Endometrial microvascular endothelial cells (primary cell): ENCODE measurements around the gene SBDS. TPM values are rescaled to one million over a fixed set of nuclear protein-coding genes. Genes with fewer than 3 reads are reported as not detected.
"Not testable (repeated sequence)": the region's sequence is repeated elsewhere in the genome, so short reads cannot be mapped to it uniquely, and the experiment has no call there.

Experiments used
- in situ Hi-C: cut with HindIII; loops from 2 replicates; pipeline ENCODE4 v1.10.0; 2017; ENCODE audit warnings: low sequenced_read_pairs, low pct_unique_long_range_greater_than_20kb; ENCODE audit errors: inconsistent ontology term
- total RNA-seq: library from RNA; depleted of rRNA; stranded (reverse); fragments of >200 nt; gene quantifications from one replicate; pipeline ENCODE4 v1.2.3, GENCODE V29; 2015; ENCODE audit errors: inconsistent ontology term

SBDS gene
- total RNA-seq = 127 TPM

DNA sequence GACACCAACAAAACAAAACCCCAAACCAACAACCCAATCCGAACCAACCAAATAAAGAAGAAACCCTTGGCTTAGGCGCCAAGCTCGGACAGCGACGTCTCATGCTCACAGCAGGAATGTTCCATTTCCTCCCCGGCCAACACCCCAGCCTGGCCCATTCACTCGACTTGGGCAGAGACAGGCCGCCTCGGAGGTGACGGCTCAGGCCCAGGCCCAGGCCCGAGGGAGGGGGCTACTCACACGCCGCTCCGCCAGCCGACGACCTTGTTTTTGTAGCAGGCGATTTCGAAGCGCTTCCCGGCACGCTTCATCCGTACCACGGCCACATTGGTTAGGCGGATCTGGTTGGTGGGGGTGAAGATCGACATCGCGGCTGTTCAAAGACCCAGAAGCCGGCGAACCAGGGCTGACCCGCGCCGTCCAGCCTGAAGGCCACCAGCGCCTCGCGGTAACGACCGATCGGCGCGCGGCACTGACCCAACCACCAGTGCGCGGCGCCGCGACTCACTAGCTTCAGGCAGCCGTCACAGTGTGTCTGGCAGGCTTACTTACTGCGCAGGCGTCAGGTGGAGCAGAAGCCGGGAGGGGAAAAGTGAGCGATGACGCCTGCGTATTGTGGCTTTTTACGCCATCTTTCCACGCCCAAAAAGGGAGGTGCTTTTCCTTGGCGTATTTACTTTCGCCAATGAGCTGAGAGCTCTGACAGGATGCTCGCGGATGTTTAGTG lies at the start of gene SBDS:
SBDS (minus strand) TSS at position 537 of the 727 bp plus-strand sequence; CDS start at position 368, 169 bp downstream.
- in situ Hi-C loops = not testable (repeated sequence)

DNA sequence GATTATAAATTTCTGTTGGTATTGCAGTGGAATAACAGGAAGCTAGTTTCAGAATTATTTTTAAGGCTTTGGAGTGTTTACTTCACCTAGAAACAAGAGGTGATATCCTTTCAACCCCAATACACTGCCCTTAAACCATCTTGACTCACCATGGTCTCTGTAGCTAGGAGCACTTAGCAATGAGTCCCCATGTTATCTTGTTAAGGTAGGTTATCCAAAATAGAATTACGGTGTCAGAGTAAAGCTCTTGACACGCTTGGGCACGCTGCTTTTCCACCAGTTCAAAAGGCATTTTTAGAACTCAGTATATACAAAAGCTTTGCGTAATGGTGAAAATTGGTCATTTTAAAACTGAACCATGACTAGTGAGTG lies 48.2 kb upstream of the SBDS start:
- in situ Hi-C loops = not testable (repeated sequence)

DNA sequence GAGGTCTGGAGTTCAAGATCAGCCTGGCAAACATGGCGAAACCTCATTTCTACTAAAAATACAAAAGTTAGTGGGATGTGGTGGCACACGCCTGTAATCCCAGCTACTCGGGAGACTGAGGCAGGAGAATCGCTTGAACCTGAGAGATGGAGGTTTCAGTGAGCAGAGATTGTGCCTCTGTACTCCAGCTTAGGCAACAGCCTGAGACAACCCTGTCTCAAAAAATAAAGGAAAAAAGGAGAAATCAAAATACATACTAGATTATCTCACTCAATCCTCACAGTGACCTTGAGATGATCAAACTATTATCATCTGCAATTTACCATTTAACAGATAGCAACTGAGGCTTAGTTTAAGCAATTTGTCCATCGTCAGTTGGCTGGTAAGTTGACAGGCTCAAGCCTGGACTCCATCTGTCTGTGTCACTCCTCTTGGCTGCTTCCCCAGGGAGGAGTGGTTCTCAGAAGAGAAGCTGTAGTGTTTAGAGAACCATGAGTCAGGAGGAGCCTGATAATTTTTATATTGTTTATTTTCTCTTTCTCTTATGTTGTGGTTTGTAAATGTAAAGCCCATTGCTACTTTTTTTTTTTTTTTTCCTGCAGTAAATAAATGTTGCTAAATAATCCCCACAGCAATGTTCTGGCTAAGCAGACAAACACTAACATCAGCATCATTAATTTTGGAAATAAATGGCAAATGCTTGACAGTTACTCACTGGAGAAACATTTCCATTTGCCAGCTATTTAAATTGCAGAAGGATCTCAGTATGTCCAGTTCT lies 47.6 kb upstream of the SBDS start:
- in situ Hi-C loops = not testable (repeated sequence)

DNA sequence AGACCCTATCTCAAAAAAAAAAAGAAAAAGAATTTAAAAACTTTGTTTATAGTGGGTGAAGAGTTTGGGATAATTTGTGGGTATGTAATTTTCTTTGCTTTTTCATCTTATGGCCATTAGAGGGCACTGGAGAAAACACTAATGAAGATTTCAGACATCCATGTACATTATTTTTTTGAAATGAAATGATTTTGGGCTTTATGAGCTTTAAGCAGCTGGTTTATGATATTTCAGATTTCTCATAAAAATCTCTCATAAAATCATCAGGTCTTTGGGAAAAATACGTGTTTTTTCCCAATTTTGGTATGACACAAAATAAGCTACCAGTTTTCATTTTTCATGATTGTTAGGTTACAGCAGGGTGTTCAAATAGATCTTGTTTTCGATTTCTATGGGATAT lies 45.4 kb upstream of the SBDS start:
- in situ Hi-C loops = not testable (repeated sequence)

DNA sequence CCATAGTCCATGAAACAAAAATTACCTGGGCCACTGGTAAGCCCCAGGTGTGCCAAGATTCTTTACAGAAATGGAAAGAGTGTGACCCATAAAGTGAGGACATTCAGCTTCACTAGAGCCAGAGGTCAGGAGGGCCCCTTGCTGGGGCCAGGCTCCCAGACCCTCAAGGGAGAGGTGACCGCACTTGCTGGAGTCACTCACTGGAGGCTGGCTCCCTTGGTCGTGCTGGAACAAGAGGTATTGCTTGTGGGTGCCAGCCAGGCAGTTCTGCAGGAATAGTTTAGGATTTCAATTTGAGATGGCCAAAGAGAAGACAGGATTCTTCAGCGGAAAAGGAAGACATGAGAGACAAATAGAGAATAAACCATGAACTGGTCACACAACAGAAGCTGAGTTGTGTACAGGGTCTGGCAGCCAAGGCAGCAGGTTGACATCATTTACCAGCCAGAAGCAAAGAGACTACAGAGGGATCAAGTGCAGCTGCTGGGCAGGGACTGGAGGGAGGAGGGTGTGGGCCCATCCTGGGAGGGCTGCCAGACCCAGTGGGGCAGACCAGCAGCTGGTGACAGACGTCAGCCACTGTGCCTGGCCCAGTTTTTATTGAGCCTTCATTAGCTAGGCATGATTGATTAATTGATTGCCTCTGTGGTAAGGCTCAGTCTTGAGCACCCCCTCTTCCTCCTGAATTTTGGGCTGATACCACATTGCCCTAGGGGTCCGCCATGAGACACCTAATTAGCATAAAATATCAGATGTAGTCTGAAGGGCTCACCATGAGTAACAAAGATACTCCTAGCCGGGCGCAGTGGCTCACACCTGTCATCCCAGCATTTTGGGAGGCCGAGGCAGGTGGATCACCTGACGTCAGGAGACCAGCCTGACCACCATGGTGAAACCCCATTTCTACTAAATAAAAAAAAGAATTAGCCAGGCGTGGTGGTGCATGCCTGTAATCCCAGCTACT lies 41.3 kb upstream of the SBDS start:
- in situ Hi-C loops = not testable (repeated sequence)

DNA sequence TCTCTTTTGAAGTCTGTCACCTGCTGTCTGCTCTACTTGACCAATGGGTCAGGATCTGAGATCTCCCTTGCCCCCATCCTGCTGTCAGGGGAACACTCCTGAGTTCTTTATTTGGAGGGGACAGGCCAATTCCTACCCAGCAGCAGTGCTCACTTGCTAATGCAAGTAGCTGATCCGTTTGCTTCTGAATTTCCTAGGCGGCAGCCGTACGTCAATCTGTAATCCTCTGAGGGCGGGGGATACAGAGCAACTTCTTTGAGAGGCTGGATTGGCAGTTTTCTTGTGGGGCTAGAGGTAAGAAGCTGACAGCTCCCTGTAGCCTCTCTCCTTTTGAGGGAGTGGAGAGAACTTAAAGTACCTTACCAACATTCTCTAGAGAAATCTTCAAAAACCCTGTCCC lies 37.9 kb upstream of the SBDS start:
- in situ Hi-C loops = no loop called here

DNA sequence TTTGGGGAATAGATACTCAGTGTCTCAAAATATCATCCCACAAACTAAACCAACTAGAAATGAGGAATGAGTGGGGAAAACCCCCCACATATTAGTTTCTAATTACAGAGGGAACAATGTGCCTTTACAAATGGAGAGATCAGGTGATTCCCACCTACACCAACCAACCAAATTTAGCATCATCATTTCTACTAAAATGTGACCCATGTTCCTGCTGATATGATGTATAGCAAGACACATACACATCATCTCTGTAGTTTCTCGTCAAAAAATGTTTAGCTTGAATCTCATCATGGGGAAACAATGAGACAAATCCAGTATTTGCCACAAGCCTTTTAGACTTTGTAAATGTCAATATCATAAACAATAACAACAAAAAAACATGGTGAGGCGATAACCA lies 36.3 kb upstream of the SBDS start:
- in situ Hi-C loops = not testable (repeated sequence)

DNA sequence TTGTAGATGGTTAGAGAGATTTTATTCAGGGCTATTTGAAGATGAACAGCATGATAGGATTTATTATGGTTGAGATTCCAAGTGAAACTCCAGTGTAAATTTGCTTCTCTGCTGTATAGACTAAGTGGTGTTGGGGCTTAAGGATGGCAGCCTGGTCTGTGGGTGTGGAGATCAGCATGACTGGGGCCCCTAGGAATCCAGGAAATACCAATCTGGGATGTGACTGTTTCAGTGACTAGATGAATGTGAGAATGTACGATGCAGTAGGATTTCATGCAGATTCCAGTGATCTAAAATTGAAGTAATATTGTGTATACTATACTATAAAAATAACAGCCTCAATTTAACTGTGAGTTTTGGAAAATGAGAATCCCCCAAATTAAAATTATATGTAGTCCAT lies 30.1 kb upstream of the SBDS start:
- in situ Hi-C loops = not testable (repeated sequence)

DNA sequence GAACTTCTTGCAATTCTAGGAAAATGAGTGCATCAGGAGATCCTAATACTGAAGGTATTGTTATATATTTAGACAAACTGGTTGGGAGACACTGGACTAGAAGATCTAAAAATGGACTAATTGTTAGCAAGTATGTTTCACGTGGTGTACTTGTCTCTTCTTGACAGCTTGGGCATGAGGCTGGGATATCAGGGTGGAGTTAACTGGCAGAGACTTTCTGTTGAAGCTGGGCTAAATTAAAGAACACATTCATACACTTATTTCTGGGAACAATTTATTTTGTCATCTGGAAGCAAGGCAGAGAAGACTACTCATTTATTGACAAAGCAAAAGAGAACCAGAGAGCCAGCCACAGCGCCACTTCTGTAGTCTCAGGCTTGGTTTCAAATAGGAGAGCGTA lies 27.1 kb upstream of the SBDS start:
- in situ Hi-C loops = no loop called here

DNA sequence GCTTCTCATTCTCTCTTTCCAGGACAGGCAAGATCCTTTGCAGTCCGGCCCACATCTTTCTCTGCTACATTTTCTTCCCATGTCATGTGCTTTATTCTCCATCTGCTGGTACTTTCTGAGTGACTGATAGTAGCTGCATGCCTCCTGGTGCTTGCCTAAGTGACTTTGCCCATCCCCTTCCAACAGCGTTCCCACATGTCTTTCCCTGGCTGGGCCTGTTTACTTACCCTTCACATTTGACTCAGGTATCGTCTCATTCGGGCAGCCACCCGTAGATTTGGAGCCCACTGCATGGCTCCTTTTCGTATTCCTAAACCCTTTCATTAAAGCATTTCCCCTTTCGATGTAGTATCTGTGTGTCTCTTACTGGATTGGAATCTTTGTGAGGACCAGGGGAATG lies 25.9 kb upstream of the SBDS start:
- in situ Hi-C loops = no loop called here

DNA sequence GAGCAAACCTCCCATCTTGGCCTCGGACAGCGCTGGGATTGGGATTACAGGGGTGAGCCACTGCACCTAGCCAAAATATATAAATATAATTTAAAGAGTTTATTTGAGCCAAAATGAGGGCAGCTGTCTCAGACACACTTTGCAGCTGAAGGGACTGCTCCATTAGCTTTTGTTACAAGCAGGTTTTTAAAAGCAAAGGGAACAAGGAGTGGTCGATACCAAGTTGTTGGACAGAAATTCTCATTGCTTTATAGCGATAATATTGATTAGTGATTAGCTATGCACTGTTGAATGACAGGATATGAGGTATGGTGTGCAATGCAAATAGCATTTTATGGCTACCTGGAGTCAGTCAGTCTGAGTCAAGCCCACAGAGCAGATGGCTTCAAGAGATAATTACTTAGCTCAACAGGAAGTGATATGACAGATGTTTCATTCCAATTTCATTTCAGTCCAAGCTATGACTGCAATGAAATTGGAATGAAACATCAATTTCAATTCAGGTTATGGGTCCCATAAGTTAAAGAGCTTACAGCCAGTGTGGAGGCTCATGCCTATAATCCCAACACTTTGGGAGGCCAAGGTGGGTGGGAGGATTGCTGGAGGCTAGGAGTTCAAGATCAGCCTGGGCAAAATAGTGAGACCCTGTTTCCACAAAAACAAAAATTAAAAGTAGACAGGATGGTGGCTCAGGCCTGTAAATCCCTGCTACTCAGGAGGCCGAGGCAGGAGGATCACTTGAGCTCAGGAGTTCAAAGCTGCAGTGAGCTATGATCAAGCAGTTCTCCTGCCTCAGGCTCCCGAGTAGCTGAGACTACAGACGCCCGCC lies 24.4 kb upstream of the SBDS start:
- in situ Hi-C loops = no loop called here

DNA sequence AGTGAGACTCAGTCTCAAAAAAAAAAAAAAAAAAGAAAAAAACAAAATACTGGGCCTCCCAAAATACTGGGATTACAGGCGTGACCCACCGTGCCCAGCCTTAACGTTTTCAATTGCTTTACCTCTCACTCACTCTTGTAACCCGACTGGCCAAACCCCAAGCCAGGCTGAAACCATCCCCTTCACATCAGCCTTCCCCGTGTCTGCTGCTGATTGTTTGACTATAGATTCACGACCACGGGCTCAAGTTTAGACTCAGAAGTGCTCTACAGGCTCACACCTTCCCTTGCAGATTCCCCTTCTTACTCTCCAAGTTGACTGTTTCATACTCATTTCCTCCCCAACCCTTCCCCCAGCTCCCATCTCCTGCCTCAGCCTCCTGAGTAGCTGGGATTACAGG lies 23.6 kb upstream of the SBDS start:
- in situ Hi-C loops = no loop called here

DNA sequence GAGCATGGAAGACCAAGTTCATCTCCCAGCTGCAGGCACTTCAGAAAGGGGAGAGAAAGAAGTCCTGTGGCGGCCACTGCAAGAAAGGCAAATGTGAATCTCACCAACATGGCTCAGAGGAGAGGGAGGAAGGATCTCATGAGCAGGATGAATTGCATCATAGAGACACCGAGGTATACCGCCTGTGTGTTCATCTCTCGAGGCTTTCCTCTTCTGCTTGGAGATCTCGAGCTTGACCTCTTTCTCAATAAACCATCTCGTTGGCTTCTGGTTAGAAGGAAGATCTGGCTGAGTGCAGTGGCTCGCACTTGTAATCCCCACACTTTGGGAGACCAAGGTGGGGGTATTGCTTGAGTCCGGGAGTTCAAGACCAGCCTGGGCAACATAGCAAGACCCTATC lies 22.6 kb upstream of the SBDS start:
- in situ Hi-C loops = not testable (repeated sequence)

DNA sequence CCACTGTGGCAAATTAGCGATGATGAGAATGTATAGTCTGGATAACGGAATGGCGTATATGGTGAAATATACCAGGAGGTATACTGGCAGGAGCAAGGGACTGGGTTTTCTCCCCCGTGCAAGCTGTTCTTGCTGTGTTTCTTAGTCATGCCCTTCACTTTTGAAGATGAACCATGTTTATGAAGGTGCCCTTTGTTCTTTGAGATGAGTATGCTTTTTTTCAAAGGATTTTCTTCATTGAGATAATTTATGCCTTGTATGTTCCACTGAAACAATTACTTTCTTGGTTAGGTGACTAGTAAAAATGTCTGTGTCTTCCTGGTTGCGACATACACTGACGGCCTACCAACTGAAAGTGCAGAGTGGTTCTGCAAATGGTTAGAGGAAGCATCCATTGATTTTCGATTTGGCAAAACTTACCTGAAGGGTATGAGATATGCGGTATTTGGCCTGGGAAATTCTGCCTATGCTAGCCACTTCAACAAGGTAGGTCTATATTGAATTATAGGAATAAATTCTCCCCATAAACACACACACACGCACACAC lies 18.8 kb upstream of the SBDS start:
- in situ Hi-C loops = not testable (repeated sequence)

DNA sequence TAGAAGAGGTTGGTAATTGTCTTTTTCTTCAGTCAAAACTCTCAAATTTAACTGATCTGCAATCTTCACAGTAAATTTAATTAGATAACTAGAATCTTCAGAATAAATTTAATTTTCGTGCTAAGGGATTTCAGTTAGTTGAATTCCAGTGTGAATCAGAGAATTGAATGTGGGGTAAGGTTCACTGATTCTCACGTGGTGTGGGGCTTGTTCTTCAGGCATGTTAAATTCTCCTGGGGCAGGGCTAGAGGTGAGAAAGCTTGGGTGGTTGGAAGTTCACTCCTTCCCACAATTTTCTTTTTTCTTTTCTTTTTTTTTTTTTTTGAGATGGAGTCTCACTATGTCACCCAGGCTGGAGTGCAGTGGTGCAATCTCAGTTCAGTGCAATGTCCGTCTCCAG lies 14.3 kb upstream of the SBDS start:
- in situ Hi-C loops = not testable (repeated sequence)

DNA sequence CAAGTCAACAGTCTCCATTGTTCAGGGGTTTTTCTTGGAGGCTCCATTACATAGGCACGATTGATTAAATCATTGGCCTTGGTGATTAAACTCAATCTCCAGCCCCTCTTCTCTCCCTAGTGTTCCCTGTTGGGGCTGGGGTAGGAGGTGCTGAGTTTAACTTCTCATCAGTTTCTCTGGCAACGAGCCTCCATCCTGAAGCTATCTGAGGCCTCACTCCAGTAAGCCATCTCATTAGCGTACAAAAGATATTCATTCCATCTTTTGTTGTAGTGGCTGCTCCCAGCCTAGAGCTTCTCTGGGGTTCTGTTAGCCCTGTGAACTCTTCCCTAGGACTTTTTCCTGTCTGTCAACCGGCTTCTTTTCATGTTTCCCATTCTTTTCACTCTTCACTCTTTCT lies 12.9 kb upstream of the SBDS start:
- in situ Hi-C loops = no loop called here

DNA sequence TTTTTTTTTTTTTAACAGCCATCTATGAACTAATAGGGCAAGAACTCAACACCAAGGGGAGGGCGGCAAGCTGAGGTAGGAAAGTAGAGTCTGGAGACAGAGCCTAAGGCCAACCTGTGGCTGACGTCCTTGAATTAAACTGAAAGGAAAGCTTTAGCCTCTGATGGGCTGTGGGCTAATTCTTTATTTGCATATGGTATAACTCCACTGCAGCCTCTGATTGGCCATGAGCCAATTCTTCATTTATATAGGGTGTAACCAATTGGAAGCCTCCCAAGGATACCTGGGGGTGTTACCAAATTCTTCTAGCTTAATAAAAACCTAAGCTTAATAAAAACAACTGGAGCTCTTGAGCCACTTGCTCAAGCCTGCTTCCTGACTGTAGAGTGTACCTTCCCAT lies 11.6 kb upstream of the SBDS start:
- in situ Hi-C loops = no loop called here

DNA sequence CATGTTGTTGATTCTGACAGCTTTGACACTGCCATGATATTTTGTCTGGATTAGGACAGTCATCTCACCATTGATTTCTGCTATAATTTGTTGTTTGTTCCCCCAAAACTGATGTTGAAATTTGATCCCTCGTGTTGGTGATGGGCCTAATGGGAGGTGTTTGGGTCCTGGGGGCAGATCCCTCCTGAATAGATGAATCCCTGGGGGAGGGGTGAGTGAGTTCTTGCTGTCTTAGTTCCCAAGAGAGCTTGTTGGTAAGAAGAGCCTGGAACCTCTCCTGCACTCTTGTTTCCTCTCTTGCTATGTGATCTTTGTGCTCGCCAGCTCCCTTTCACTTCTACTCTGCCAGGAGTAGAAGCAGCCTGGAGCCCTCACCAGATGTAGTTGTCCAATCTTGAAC lies 8.8 kb upstream of the SBDS start:
- in situ Hi-C loops = not testable (repeated sequence)
